Colonic mucosa (tissue), 4 donors: ENCODE results near the gene CNOT6. TPM values are rescaled to one million over a fixed set of nuclear protein-coding genes. Genes with fewer than 3 reads are reported as not detected.

Source experiments
- DNase-seq: peaks from one replicate; pipeline ENCODE4 v3.0.0-alpha.2; 2020
- H3K27ac ChIP-seq: fragments of 200-600 bp; one replicate; pipeline ENCODE4 v1.8.0; 2021
- H3K27me3 ChIP-seq: fragments of 200-600 bp; one replicate; pipeline ENCODE4 v1.8.0; 2021
- H3K36me3 ChIP-seq: fragments of 200-600 bp; one replicate; pipeline ENCODE4 v1.8.0; 2021
- H3K4me1 ChIP-seq: fragments of 200-600 bp; one replicate; pipeline ENCODE4 v1.8.0; 2021; ENCODE audit warnings: mild to moderate bottlenecking
- H3K4me3 ChIP-seq: fragments of 200-600 bp; one replicate; pipeline ENCODE4 v1.8.0; 2021
- H3K9ac ChIP-seq, 2 donors: one replicate each; pipeline ENCODE4 v1.7.0; 2013; ENCODE audit warnings: control low read depth in 2 of 2, low read depth in 2 of 2, low read length in 2 of 2
- H3K9me3 ChIP-seq: fragments of 200-600 bp; one replicate; pipeline ENCODE4 v1.8.0; 2021
- intact Hi-C: fragments of 100-400 bp; cut with DNase I; formaldehyde crosslinking; loops from one replicate; pipeline ENCODE4 v1.14.1; 2022
- total RNA-seq, 2 donors: library from RNA; stranded (reverse); fragmentation: NEBNext Ultra II Directional in 1 of 2; extraction: Animal tissue kit (Norgen Biotek cat#: 25700) in 1 of 2; gene quantifications; one replicate each; pipeline ENCODE4 v1.2.1, GENCODE V29; 2021
- TF ChIP-seq, protein P1 (sequence below): fragments of 200-600 bp; IDR thresholded peaks from one replicate; pipeline ENCODE4 v1.8.0; 2022; ENCODE audit warnings: antibody characterized with exemption, mild to moderate bottlenecking
- donor health status: healthy.
- donor health status: DM: no; HTN: no; CAD: no.
- donor health status: DM: no; HTN: no; CAD: no.

The CNOT6 gene
- total RNA-seq, 2 donors from 2014 or later: 35.5 to 38.2 TPM

DNA sequence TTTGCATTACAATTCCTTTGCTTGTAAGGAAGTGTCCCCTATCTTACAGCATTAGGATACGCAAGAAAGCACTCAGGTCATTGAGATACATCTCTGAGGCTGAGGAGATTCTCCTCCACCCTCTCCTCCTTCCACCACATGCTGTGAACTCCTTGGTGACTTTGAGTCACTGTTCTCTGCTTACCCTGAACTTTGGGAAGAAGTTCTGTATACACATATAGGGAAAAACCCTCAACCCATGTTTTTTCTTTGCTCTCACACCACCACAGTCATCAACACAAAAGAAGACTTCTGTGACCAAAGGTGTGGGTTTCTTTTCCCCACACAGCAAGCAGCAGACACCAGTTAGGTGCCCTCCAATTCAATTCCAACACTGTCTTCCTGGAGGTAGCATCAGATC is 38.1 kb downstream of the CNOT6 start:
- Histone ChIP-seq H3K36me3 (no peaks in the 10 kb centered on the region), H3K4me3 (no peak overlapping the region), H3K9ac (no peak overlapping the region), H3K9me3 (no peaks in the 10 kb centered on the region), H3K27me3 (no peaks in the 10 kb centered on the region), H3K27ac (no peak overlapping the region), H3K4me1 (no peaks in the 10 kb centered on the region)
- no peak for DNase-seq
- TF ChIP-seq, protein P1, sequence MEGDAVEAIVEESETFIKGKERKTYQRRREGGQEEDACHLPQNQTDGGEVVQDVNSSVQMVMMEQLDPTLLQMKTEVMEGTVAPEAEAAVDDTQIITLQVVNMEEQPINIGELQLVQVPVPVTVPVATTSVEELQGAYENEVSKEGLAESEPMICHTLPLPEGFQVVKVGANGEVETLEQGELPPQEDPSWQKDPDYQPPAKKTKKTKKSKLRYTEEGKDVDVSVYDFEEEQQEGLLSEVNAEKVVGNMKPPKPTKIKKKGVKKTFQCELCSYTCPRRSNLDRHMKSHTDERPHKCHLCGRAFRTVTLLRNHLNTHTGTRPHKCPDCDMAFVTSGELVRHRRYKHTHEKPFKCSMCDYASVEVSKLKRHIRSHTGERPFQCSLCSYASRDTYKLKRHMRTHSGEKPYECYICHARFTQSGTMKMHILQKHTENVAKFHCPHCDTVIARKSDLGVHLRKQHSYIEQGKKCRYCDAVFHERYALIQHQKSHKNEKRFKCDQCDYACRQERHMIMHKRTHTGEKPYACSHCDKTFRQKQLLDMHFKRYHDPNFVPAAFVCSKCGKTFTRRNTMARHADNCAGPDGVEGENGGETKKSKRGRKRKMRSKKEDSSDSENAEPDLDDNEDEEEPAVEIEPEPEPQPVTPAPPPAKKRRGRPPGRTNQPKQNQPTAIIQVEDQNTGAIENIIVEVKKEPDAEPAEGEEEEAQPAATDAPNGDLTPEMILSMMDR: no peak
- intact Hi-C loops: no loop called here

DNA sequence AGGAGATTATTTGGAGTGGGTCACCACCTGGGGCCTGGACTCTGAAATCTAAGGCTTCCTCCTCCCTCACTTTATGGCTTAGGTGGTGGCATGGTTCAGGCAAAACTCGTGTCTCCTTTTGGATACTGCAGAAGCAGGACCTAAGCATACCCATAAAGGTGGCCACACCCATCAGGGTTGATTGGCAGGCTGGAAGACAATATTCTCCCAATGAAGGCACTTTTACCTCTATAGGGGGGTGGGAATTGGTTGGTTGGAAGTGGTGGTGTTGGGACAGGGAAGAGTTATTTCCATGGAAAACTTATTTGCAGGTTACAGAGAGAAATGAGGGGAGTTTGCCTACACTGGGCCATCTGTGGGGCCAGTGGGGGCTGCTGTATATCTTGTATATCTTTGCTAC is 39.7 kb downstream of the CNOT6 start:
- Histone ChIP-seq H3K36me3 (no peaks in the 10 kb centered on the region), H3K9me3 (no peaks in the 10 kb centered on the region), H3K27ac (no peak overlapping the region), H3K27me3 (no peaks in the 10 kb centered on the region), H3K9ac (no peak overlapping the region), H3K4me3 (no peak overlapping the region), H3K4me1 (no peaks in the 10 kb centered on the region)
- DNase-seq: no peak
- TF ChIP-seq, protein P1: no peak
- intact Hi-C loops: no loop called here

DNA sequence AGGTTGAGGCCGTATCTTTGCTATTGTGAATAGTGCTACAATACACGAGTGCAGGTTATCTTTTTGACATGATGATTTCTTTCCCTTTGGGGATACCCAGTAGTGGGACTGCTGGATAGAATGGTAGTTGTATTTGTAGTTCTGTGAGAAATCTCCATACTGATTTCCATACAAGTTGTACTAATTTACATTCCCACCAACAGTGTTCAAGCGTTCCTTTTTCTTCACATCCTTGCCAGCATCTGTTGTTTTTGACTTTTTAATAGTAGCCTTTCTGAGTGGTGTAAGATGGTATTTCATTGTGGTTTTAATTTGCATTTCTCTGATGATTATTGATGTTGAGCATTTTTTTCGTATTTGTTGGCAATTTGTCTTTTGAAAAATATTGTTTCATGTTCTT is 41.4 kb downstream of the CNOT6 start:
- Histone ChIP-seq H3K4me1 (no peaks in the 10 kb centered on the region), H3K27ac (no peak overlapping the region), H3K36me3 (no peaks in the 10 kb centered on the region), H3K9me3 (no peaks in the 10 kb centered on the region), H3K9ac (no peak overlapping the region), H3K27me3 (no peaks in the 10 kb centered on the region), H3K4me3 (no peak overlapping the region)
- no peak for DNase-seq
- TF ChIP-seq, protein P1: no peak
- intact Hi-C loops: no loop called here

DNA sequence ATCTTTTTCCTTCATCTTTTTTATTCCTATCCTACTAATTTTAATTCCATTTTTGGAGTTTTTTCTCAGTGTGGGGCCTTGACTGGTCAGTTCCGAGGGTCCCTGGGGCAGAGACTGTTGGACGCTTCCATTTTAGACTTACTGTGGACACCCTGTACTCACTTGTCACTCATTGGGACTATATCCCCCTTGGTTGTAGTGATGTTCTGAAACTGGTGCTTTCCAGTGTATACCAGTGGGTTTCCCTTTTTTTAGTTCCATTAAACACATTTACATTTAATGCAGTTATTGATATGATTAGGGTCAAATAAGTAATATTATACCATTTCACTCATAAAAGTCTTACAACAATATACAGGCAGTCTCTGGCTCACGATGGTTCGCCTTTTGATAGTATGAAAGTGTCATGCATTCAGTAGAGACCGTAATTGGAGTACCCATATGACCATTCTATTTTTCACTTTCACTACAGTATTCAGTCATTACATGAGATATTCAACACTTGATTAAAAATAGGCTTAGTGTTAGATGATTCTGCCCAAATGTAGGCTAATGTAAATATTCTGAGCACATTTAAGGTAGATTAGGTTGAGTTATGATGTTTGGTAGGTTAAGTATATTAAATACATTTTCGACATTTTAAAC is 46.0 kb downstream of the CNOT6 start:
- Histone ChIP-seq H3K36me3 (no peaks in the 10 kb centered on the region), H3K4me1 (no peaks in the 10 kb centered on the region), H3K9ac (no peak overlapping the region), H3K27me3 (no peaks in the 10 kb centered on the region), H3K27ac (no peak overlapping the region), H3K9me3 (no peaks in the 10 kb centered on the region), H3K4me3 (no peak overlapping the region)
- TF ChIP-seq, protein P1: no peak
- no peak for DNase-seq
- intact Hi-C loops: no loop called here

DNA sequence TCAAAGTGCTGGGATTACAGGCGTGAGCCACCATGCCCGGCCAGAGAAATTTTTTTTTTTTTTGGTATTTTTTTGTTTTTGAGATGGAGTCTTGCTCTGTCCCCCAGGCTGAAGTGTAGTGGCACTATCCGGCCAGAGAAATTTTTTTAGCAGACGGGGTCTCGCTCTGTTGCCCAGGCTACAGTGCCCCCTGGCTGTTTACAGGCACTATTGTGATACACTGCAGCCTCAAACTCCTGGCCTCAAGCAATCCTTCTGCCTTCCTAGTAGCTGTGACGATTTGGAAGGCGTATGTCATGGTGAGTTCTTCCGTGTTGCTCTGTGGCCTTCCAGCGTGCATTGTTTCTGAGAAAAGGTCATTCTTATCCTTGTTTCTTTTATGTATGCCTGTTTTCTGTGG is 47.5 kb downstream of the CNOT6 start:
- Histone ChIP-seq H3K4me3 (no peak overlapping the region), H3K9me3 (no peaks in the 10 kb centered on the region), H3K9ac (no peak overlapping the region), H3K27me3 (no peaks in the 10 kb centered on the region), H3K4me1 (no peaks in the 10 kb centered on the region), H3K36me3 (no peaks in the 10 kb centered on the region), H3K27ac (no peak overlapping the region)
- intact Hi-C loops: no loop called here
- DNase-seq: no peak
- TF ChIP-seq, protein P1: no peak
